ENCODE data around the gene CACNB2.

CACNB2 gene

GRCh38 chr10:18334116-18334867 is 194.1 kb downstream of the CACNB2 start:
- DNase-seq (ENCODE audit: low read depth in 2 of 2) = no peak

- no peak for DNase-seq (ENCODE audit: low read depth in 2 of 2)
These were observed 200.3 kb downstream of the CACNB2 start for GRCh38 chr10:18340496-18341051.

- DNase-seq (ENCODE audit: low read depth in 2 of 2) = no peak
These were observed 200.8 kb downstream of the CACNB2 start for GRCh38 chr10:18341055-18341454.

- no peak for DNase-seq (ENCODE audit: low read depth in 2 of 2)
These were observed 203.3 kb downstream of the CACNB2 start for GRCh38 chr10:18343573-18343972.

- no peak for DNase-seq (ENCODE audit: low read depth in 2 of 2)
These were observed 205.1 kb downstream of the CACNB2 start for GRCh38 chr10:18345308-18345707.

- DNase-seq (ENCODE audit: low read depth in 2 of 2) = no peak
These were observed 210.1 kb downstream of the CACNB2 start for GRCh38 chr10:18350340-18350739.

DNA sequence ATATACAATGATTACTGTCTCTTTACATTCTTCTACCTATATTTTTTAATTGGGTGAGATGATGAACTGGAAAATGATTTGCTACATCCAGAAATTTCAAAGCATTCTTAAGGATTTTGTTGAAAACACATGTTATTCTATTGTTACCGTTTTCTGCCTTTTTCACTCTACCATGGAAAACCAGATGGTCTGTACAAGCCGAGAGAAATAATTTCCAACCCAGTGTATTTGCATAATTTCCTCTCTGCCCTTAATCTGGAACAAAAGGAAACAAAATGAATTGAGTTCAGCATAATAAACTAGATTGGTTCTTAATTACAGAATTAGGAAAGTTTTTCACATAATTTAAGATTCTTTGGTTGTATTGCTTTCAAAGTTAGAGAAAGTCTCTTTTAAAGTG is 211.2 kb downstream of the CACNB2 start:
- no peak for DNase-seq (ENCODE audit: low read depth in 2 of 2)

- no peak for DNase-seq (ENCODE audit: low read depth in 2 of 2)
These were observed 212.0 kb downstream of the CACNB2 start for GRCh38 chr10:18352175-18352574.

DNA sequence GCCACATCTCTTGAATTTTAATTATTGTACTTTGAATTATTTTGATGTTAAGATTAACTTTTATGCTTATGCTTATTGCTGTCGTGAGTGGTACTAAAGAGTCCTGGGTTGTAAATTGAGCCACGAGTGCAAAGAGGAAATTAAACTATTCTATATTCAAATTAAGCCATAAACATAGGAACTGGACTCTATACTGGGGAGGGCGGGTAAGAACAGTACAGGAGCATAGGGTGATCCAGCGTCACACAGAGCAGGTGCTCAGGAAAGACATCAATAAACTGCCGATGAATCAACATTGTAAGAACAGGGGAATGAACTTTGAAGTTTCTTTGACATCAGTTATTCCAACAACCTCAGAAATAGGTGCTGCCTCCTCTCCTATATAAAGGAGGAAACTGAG is 219.6 kb downstream of the CACNB2 start:
- no peak for DNase-seq (ENCODE audit: low read depth in 2 of 2)

DNA sequence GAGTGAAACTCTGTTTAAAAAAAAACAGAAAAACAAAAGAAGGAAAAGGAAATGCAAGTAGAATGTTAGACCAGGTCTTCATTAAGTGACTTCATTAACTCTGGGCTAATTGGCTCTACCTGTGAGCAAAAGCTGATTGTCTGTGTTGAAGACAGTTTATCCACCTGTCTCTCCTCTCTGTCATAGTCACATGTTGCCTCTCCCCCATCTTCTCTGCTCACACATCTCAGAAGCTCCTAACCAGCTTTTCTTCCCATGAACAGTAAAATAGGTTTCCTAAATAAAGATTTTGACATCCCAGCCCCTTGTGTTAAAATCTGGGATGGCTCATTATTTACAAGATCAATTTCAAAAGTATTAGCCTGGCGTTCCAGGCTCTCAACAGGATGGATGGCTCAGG is 222.7 kb downstream of the CACNB2 start:
- no peak for DNase-seq (ENCODE audit: low read depth in 2 of 2)

DNA sequence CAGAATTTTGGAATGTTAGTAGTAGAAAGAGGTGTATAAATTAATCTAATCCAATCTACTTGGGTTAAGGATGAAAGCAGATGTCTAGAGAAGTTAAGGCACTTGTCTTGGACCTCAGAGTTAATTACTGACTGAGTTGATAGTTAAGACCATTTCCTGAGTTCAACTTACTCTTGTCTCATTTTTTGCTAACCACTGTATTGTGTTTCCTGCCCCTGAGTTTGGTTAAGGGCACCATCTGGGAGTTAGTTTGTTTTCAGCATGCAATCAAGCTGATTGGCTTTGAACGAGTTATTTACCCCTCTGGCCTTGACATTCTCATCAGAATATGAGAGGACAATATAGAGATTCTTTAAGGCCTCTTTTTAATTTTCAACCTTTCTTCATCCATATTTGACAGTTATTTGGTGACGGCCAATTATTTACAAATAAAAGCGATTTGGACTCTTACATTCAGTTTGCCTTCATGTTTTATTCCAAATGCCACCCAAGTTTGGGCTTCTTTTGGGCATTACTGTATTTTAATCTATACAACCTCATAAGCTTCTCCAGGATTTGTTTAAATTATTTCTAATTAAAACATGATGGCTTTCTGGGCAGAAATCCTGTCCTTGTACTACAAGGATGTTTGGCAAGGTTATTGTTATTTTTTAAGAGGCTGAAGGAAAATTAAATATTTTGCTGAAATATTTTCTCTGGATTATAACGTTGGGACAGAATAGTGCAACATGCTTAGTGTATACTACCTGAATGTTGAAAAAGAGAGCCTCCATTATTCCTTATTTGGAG is 225.0 kb downstream of the CACNB2 start:
- DNase-seq (ENCODE audit: low read depth in 2 of 2) = no peak

DNA sequence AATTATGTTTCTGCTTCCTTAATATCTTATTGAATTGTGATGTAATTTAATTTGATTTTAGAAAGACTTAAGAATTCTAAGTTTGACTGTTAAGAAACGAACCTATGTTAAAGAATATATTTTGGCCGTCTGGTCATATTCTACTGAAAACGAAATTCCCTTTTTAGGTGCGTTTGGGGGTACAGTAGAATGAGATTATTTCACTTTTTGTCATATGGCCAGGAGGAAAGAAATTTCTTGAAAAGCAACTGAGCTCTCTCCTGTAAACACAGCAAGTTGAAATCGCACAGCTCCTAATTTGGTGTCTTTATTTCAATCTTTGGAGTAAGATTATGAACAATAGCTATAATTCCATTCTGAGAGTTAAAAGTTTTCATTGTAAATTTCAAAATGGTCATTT is 227.6 kb downstream of the CACNB2 start:
- DNase-seq (ENCODE audit: low read depth in 2 of 2) = no peak

DNA sequence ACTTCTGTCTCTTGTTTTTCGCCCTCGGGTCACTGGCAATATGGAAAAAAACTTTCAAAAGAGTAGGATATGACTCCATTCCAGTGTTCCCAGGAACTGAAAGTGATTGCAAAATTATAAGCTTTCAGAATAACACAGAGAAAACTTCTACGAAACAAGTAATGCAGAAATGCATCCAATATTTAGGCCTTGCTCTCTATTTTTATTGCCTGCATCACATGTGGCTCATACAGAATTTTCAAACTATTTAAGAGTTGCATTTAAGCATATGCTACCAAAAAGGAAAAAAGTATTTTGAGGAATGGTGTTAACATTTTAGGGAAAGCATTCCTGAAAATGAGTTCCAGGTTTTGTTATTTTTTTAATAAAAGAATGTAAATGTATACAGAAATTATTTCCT is 228.0 kb downstream of the CACNB2 start:
- DNase-seq (ENCODE audit: low read depth in 2 of 2) = no peak

DNA sequence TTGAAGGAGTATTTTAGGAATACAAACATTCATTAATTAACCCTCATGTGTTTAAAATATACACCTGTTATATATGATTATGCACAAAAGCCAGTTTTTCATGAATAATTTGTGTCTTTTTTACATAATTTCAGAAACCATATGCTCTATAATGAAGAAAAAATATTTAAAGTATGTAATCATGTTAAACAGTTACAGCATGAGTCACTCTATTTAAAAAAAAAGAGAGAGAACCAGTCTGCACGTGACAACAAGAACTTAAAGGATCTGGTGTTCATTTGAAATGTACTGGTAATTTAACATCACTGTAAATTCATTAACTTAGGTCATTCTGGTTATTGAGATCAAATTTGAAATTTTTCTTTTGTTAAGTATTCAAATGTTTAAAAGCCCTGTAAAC is 228.5 kb downstream of the CACNB2 start:
- no peak for DNase-seq (ENCODE audit: low read depth in 2 of 2)

DNA sequence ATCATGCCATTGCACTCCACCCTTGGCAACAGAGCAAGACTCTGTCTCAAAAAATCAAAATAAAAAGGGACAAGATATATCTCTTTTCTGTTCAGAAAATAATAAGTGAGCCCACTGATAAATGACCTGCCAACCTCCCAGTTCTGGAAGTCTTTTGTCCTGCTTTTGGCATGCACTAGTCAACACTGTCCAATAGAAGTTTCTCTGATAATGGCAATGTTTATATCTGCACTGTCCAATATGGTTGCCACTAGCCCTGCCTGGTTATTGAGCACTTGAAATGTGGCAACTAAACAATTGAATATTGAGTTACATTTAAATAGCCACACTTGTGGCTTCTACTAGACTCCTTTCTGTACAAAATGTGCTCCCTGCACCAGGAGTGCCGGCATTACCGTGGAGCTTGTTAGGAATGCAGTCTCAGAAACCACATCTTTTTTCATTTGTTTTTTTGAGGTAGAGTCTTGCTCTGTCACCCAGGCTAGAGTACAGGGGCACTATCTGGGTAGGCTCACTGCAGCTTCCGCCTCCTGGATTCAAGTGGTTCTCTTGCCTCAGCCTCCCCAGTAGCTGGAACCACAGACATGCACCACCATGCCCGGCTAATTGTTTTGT is 229.7 kb downstream of the CACNB2 start:
- no peak for DNase-seq (ENCODE audit: low read depth in 2 of 2)

DNA sequence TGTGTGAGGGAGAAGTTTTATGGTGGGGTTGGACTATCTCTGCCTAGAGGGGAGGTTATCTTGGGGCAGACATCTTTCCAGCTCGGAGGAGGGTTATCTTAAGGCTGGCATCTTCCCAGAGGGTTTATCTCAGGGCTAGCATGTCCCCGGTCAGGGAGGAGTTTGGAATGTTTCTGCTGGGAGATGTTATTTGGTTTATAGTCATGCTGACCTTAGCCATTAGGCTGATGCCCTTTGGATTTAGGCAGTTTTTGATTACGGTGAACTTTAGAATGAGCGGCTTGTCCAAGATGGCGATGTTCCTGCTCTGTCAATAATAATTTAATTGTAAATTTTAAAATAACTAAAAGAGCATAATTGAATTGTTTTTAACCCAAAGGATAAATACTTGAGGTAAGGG is 236.4 kb downstream of the CACNB2 start:
- no peak for DNase-seq (ENCODE audit: low read depth in 2 of 2)

DNA sequence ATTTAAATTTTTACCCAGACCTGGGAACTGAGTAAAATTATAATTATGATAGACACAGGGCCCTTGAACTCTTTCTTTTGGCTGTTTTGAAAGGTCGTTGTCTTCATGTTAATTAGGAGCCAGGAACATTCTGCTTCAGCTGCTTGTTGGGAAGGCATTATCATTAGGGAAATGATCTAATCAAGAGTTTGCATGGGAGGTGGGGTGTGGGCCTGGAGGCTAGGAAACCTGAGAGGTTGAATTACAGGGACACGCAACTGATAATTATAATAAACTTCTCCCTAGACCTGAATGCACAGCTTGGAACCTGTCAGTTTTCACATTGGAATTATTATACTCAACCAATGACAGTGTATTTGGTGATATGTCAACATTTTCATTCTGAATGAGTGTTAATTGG is 237.7 kb downstream of the CACNB2 start:
- no peak for DNase-seq (ENCODE audit: low read depth in 2 of 2)

GRCh38 chr10:18378766-18379165 is 238.5 kb downstream of the CACNB2 start:
- DNase-seq (ENCODE audit: low read depth in 2 of 2) = no peak

DNA sequence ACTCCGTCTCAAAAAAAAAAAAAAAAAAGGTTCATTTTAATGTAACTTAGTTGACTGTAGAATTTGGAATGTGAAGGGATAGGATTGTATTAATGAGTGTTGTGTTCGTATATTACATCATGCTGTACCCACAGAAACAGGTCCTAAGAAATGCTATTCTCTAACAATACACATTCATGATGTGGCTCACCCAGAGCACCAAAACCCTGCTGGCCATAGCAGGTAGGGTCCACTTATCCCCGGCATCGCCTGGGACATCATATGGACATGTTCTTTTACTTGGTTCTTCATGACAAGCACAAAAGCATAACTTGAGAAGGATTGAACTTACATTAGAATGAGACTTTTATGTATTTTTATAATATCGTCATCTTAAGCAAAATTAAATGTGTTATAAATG is 241.5 kb downstream of the CACNB2 start:
- DNase-seq (ENCODE audit: low read depth in 2 of 2) = no peak

DNA sequence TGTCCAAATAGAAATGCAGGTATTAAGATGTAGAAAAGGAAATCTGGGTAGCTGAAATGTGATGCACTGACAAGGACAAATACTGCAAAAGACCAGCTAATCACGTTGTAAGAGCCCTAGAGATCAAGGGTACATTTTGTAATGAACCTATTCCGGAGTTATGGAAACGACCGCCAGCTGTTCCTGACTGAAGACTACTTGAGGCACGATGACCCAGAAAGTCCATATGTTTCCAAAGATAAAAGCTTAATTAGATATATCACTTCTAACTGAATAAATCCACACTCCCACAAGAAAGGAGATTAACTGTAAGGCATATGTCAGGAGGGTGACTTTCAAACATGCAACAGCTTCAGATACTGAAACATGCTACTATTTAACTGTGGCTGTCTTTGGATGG is 257.7 kb downstream of the CACNB2 start:
- DNase-seq (ENCODE audit: low read depth in 2 of 2) = no peak

DNA sequence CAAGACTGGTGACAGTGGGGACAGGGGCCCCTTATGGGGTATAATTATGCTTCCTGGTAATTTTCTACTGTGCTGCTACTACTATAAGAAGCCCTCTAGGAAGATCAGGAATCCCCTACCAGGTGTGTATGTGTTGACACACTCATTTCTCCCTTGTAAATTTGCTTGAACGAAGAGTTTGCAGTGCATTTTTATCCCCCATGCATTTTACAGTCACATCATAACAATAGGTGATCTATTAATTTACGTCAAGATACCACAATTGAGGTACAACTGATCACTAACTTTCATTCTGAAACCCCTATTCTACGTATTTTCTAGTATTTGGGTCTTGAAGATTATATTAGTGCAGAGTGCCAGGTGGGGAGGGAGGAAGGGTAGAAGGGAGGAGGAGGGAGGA is 258.9 kb downstream of the CACNB2 start:
- DNase-seq (ENCODE audit: low read depth in 2 of 2) = no peak

DNA sequence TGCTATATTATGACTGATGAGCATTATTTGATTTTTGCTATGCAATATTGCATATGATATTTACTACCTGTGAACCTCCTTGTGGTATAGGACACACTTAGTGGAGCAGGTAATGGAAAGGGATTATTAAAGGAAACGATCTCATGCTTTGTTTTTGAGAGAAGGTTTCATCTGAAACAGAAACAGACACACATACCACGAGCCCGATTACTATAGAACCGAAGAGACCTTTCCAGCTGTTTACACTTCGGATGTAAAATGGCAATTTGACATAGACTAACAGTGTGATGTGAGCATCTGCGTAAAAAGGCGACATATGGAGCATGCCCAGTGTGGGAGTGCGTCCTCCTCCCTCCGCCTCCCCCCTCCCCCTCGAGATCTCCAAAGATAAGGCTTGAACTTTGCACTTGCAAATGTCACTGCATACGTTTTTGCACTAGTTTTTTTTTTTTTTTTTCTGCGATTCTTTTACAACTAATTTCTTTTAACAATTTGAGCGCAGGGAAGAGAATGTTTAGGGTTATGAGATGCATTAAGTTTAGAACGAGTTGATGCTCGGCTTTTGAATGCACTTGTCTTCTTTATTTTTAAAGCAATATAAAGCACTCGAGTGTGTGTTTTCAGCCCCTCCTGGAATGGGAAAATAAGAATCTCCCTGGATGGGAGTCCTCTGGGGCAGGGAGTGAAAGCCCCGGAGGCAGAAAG is 260.1 kb downstream of the CACNB2 start:
- DNase-seq (ENCODE audit: low read depth in 2 of 2) = no peak

Data from activated CD8-positive, alpha-beta memory T cell treated with anti-CD3 and anti-CD28 coated beads for 4 hours (primary cell).